Measurements from ENCODE around the gene QRICH2.
"Not testable (repeated sequence)": the region's sequence is repeated elsewhere in the genome, so short reads cannot be mapped to it uniquely, and the experiment has no call there.

The QRICH2 gene

GRCh38 chr17:76268015-76268749 lies 39.9 kb downstream of the QRICH2 start:
- Histone ChIP-seq H3K4me2 (ENCODE audit: low read length) (peak overlapping the region; percentile 42), H3K4me3 (ENCODE audit: low read length) (no peak overlapping the region), H3K4me1 (ENCODE audit: control insufficient read depth, insufficient read depth, low read length) (peaks cover 28% of the 10 kb centered on the region), H3K9ac (ENCODE audit: low read depth, low read length) (peak overlapping the region; percentile 30), H3K9me3 (replicated peaks; ENCODE audit: low read length) (no peaks in the 10 kb centered on the region), H3K36me3 (ENCODE audit: insufficient read depth, low read length) (peaks cover 11% of the 10 kb centered on the region), H3K27me3 (ENCODE audit: control insufficient read depth, insufficient read depth, low read length) (no peaks in the 10 kb centered on the region)

- Histone ChIP-seq H3K9ac (ENCODE audit: low read depth, low read length) (peak overlapping the region; percentile 30), H3K36me3 (ENCODE audit: insufficient read depth, low read length) (peaks cover 11% of the 10 kb centered on the region)
- H3K4me3 ChIP-seq (ENCODE audit: low read length), result not testable (repeated sequence)
Observed at GRCh38 chr17:76267581-76268001, 40.5 kb downstream of the QRICH2 start.

GRCh38 chr17:76267051-76267576 lies 41.0 kb downstream of the QRICH2 start:
- Histone ChIP-seq H3K4me1 (ENCODE audit: control insufficient read depth, insufficient read depth, low read length) (peaks cover 35% of the 10 kb centered on the region), H3K4me3 (ENCODE audit: low read length) (peak overlapping the region; percentile 73), H3K27me3 (ENCODE audit: control insufficient read depth, insufficient read depth, low read length) (no peaks in the 10 kb centered on the region), H3K36me3 (ENCODE audit: insufficient read depth, low read length) (peaks cover 11% of the 10 kb centered on the region), H3K9ac (ENCODE audit: low read depth, low read length) (peak overlapping the region; percentile 92), H3K4me2 (ENCODE audit: low read length) (peak overlapping the region; percentile 84), H3K9me3 (replicated peaks; ENCODE audit: low read length) (no peaks in the 10 kb centered on the region)

More at GRCh38 chr17:76267581-76268001, 40.5 kb downstream of the QRICH2 start:
- not testable (repeated sequence) for H3K27me3 ChIP-seq (ENCODE audit: control insufficient read depth, insufficient read depth, low read length); H3K9me3 ChIP-seq (replicated peaks; ENCODE audit: low read length)
- Histone ChIP-seq H3K4me2 (ENCODE audit: low read length) (peak overlapping the region; percentile 42), H3K4me1 (ENCODE audit: control insufficient read depth, insufficient read depth, low read length) (peaks cover 34% of the 10 kb centered on the region)

- Histone ChIP-seq H3K36me3 (ENCODE audit: insufficient read depth, low read length) (peaks cover 11% of the 10 kb centered on the region), H3K27me3 (ENCODE audit: control insufficient read depth, insufficient read depth, low read length) (no peaks in the 10 kb centered on the region), H3K9me3 (replicated peaks; ENCODE audit: low read length) (no peaks in the 10 kb centered on the region), H3K4me1 (ENCODE audit: control insufficient read depth, insufficient read depth, low read length) (peaks cover 41% of the 10 kb centered on the region), H3K4me3 (ENCODE audit: low read length) (peak overlapping the region; percentile 73), H3K4me2 (ENCODE audit: low read length) (peak overlapping the region; percentile 84), H3K9ac (ENCODE audit: low read depth, low read length) (peak overlapping the region; percentile 92)
Observed at GRCh38 chr17:76266244-76266938, 41.7 kb downstream of the QRICH2 start.

- H3K4me1 ChIP-seq (ENCODE audit: control insufficient read depth, insufficient read depth, low read length), result peaks cover 41% of the 10 kb centered on the region
Observed at GRCh38 chr17:76265624-76266243, 42.3 kb downstream of the QRICH2 start.

GRCh38 chr17:76264755-76265623 lies 43.1 kb downstream of the QRICH2 start, which contains the start of gene UBALD2:
Gene UBALD2, plus strand, starts transcription at chr17:76265348. Its CDS starts 158 bp downstream, at chr17:76265506.
- Histone ChIP-seq H3K4me3 (ENCODE audit: low read length) (peak within 1 kb of the TSS; percentile 73), H3K9me3 (replicated peaks; ENCODE audit: low read length) (no peaks in the 10 kb centered on the region), H3K4me1 (ENCODE audit: control insufficient read depth, insufficient read depth, low read length) (peaks cover 41% of the 10 kb centered on the region), H3K4me2 (ENCODE audit: low read length) (peak within 1 kb of the TSS; percentile 84), H3K27me3 (ENCODE audit: control insufficient read depth, insufficient read depth, low read length) (no peaks in the 10 kb centered on the region), H3K36me3 (ENCODE audit: insufficient read depth, low read length) (peaks cover 11% of the 10 kb centered on the region), H3K9ac (ENCODE audit: low read depth, low read length) (peak within 1 kb of the TSS; percentile 92)

More at GRCh38 chr17:76265624-76266243, 42.3 kb downstream of the QRICH2 start:
- Histone ChIP-seq H3K36me3 (ENCODE audit: insufficient read depth, low read length) (peaks cover 11% of the 10 kb centered on the region), H3K9ac (ENCODE audit: low read depth, low read length) (peak overlapping the region; percentile 92), H3K4me2 (ENCODE audit: low read length) (peak overlapping the region; percentile 84), H3K27me3 (ENCODE audit: control insufficient read depth, insufficient read depth, low read length) (no peaks in the 10 kb centered on the region), H3K4me3 (ENCODE audit: low read length) (peak overlapping the region; percentile 73), H3K9me3 (replicated peaks; ENCODE audit: low read length) (no peaks in the 10 kb centered on the region)

GRCh38 chr17:76264425-76264754 lies 43.7 kb downstream of the QRICH2 start:
- Histone ChIP-seq H3K36me3 (ENCODE audit: insufficient read depth, low read length) (peaks cover 8% of the 10 kb centered on the region), H3K4me3 (ENCODE audit: low read length) (peak overlapping the region; percentile 62), H3K4me1 (ENCODE audit: control insufficient read depth, insufficient read depth, low read length) (peaks cover 41% of the 10 kb centered on the region), H3K9me3 (replicated peaks; ENCODE audit: low read length) (no peaks in the 10 kb centered on the region), H3K27me3 (ENCODE audit: control insufficient read depth, insufficient read depth, low read length) (no peaks in the 10 kb centered on the region), H3K9ac (ENCODE audit: low read depth, low read length) (peak overlapping the region; percentile 78), H3K4me2 (ENCODE audit: low read length) (peak overlapping the region; percentile 83)

- Histone ChIP-seq H3K9me3 (replicated peaks; ENCODE audit: low read length) (no peaks in the 10 kb centered on the region), H3K9ac (ENCODE audit: low read depth, low read length) (peak overlapping the region; percentile 78), H3K36me3 (ENCODE audit: insufficient read depth, low read length) (peaks cover 4% of the 10 kb centered on the region), H3K4me1 (ENCODE audit: control insufficient read depth, insufficient read depth, low read length) (peaks cover 41% of the 10 kb centered on the region), H3K27me3 (ENCODE audit: control insufficient read depth, insufficient read depth, low read length) (no peaks in the 10 kb centered on the region), H3K4me3 (ENCODE audit: low read length) (no peak overlapping the region), H3K4me2 (ENCODE audit: low read length) (peak overlapping the region; percentile 83)
Observed at GRCh38 chr17:76263896-76264295, 44.2 kb downstream of the QRICH2 start.

- Histone ChIP-seq H3K4me1 (ENCODE audit: control insufficient read depth, insufficient read depth, low read length) (peaks cover 33% of the 10 kb centered on the region), H3K4me3 (ENCODE audit: low read length) (no peak overlapping the region), H3K27me3 (ENCODE audit: control insufficient read depth, insufficient read depth, low read length) (no peaks in the 10 kb centered on the region), H3K9ac (ENCODE audit: low read depth, low read length) (no peak overlapping the region), H3K4me2 (ENCODE audit: low read length) (no peak overlapping the region), H3K9me3 (replicated peaks; ENCODE audit: low read length) (no peaks in the 10 kb centered on the region), H3K36me3 (ENCODE audit: insufficient read depth, low read length) (peaks cover 1% of the 10 kb centered on the region)
Observed at GRCh38 chr17:76262732-76263344, 45.2 kb downstream of the QRICH2 start.

- no peak overlapping the region for H3K4me3 ChIP-seq (ENCODE audit: low read length)
- H3K9me3 ChIP-seq (replicated peaks; ENCODE audit: low read length), result no peaks in the 10 kb centered on the region
- no peaks in the 10 kb centered on the region for H3K36me3 ChIP-seq (ENCODE audit: insufficient read depth, low read length)
- no peak overlapping the region for H3K4me2 ChIP-seq (ENCODE audit: low read length)
- no peaks in the 10 kb centered on the region for H3K27me3 ChIP-seq (ENCODE audit: control insufficient read depth, insufficient read depth, low read length)
- peak overlapping the region; percentile 31 for H3K9ac ChIP-seq (ENCODE audit: low read depth, low read length)
- H3K4me1 ChIP-seq (ENCODE audit: control insufficient read depth, insufficient read depth, low read length), result peaks cover 24% of the 10 kb centered on the region
Observed at GRCh38 chr17:76261421-76262215, 46.5 kb downstream of the QRICH2 start.

Measured in skeletal muscle satellite cell (primary cell).